OCI-M2 (cell line): ENCODE data around the gene UBASH3A.

Experiments used
- DNase-seq: peaks from one replicate; lab custom pipeline; 2025; ENCODE audit not compliant: unreplicated experiment; lab: John Stamatoyannopoulos, UW

The UBASH3A gene

DNA sequence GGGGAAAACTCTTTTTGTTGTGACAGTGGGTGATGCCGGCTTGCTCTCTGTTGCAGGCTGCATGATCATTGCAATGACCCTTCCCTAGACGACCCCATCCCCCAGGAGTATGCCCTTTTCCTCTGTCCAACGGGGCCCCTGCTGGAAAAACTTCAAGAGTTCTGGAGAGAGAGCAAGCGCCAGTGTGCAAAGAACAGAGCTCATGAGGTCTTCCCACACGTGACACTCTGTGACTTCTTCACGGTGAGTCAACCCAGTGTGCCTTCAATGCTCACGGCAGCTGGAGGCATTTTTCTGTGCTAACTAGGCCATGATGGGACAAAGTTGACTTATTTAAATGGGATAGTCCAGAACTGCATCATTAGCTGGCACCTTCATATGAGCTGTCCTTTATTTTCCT, 5.7 kb downstream of the UBASH3A start:
- no peak for DNase-seq

DNA sequence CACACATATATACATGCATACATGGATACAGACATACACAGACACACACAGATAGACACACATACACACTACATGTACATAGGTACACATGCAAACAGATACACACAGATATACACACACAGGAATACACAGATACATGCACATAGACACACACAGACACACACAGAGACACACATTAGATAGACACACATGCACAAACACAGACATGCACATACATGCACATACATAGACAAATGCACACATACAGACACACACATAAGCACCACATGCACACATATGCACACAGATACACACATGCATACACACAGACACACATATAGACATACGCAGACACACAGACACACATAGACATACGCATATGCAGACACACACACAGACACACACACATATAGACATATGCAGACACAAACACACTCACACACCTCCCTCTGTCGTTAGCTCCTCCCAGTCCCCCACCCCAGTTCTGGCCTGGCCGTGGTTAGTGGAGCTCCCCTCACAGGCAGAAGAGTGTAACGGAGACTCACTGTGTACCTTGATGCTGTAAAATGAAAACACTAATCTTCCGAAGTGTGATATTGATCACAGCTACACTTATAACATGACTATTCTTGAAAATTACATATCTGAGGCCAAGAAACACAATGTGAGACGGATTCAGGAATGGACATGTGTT, 7.6 kb downstream of the UBASH3A start:
- no peak for DNase-seq

DNA sequence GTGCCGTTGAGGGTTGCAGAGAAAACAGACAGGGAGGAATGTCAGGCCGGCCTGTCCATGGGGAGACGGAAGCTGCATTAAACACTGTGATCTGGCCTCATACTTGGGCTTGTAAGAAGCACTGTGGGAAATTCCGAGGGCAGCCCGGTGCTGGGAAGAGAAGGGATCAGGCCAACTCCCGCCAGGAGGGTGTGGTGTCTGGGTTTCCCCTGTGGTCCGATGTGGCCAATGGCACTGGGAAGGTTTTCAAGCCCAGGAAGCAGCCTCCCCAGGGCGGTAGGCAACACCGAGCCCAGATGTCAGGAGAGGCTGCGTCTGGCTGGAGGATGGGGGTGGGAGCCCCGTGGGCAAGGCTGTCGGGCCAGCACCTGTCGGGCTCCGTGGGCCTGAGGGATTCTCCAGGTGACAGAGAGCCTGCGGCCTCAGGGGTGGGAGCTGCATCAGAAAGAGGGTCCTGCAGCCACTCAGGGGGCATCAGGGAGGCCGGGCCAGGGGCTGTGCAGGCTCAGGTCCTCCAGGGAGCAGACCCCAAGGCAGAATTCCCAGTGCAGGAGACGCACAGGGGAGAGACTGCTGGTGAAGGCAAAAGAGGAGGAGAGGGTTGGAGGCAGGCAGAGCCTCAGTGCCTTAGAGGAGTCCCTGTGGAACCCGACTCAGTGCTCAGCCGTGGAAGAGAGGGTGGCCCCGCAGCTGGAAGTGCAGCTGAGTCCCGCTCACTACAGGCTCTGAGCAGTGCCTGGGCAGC, 8.4 kb downstream of the UBASH3A start:
- DNase-seq: no peak

DNA sequence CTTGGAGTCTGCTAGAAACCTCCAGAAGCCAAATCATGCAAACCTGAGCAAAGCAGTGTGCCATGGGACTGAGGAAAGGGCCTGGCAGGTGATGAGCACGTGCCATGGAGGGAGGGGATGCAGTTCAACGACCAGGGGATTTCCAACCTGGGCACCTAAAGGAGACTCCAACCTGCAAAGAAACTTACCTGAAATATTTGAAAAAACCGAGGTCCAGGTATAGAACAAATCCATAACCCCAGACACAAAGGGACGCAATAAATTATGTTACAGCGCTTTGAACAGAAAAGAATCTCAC, 8.9 kb downstream of the UBASH3A start:
- DNase-seq: no peak

DNA sequence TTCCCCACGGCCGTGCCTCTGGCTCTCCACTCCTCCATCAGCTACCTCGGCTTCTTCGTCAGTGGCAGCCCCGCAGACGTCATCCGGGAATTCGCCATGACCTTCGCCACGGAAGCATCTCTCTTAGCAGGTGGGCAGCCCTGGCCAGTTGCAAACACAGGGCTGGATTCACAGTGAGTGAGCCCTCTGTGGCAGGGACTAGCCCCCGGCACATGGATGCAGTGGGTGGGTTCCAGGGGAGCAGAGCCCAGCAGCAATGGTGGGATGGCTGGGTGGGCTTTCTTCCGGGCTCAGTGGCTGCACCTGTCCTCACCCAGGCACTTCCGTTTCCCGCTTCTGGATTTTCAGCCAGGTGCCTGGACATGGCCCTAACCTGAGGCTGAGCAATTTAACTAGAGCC, 9.4 kb downstream of the UBASH3A start:
- no peak for DNase-seq

DNA sequence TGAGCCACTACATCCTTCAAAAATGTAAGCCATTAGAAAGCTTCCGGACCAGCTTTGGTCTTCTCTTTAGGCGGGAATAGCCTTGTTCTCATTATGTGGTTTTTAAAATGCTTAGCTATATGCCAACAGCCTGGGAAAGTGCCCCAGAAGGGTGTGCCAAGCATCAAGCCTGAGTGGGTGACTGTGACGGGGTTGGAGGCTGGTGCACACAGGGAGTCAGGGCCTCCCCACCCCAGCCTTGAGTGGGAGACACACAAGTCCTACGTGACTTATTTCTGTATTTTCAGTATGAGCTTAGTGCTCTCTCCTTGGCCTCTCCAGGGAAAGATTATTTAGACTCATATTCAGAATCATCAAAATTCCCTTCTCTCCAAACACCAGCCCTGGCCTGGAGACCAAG, 9.8 kb downstream of the UBASH3A start:
- no peak for DNase-seq

DNA sequence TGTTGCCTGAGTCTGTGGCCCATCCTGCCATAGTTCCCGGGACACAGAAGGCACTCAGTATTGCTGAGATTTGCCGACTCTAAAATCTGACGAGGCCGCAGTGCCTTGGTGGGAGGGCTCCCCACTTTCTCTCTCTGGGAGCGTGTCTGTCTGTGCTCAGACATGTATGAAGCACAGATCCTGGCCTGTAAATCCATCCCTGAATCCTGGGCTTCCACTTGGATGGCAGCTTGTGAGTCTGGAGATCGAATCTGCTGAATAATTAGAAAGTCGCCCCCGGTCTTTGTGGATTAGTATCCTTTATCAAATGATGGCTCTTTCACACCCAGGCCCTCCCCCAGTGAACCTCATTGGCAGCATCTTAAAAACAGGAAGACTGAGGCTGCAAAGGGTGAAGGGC, 10.4 kb downstream of the UBASH3A start:
- no peak for DNase-seq

DNA sequence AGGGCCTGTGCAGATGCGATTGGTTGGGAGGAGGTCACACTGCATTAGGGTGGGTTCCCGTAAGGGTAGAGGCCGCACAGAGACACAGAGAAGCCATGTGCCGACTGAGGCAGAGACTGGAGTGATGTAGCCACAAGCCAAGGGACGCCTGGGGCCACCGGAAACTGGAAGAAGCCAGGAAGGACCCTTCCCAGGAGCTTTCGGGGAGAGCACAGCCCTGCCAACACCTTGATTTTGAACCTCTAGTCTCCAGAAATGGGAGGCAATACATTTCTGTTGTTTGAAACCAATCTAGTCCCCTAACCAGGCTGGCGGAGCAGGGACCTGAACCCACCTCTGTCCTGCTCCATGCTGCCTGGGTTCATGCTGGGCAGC, 10.8 kb downstream of the UBASH3A start:
- DNase-seq: no peak

DNA sequence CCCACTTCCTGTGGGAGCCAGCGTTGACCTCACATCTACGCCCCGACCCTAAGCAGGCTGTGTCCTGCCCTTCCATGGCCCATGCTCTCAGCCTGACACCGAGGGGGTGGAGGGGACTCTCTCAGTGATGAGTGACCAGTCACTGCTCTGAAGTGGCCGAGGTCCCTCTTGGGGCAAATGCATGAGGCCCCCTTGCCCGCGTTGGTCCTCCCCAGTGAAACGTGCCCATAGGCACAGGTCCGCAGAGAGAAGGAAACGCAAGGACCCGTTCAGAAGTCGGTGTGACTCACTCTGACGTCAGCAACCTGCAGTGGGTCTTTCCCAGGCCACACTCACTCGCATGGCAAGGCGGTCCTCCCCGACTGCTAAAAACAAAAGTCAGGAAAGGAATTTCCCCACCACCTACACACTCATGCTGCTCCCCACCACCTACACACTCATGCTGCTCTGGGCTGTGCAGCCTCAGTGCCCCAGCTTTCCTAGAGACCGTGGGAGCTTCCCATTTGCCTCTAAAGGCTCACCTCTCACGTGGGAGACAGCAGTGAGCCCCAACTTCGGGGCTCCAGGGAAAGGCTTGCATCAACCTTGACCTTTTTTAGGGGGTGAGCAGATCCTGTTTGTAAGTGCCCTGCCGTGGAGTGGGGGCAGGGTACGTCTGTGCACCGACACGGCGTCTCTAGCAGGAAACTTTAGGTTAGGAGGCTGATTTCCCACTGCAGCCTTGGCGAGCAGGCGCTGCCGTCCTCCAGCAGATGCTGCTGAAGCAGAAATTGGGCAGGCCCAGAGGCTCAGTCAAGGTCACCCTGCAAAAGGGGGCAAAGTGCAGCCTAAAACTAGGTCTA, 11.4 kb downstream of the UBASH3A start:
- no peak for DNase-seq

DNA sequence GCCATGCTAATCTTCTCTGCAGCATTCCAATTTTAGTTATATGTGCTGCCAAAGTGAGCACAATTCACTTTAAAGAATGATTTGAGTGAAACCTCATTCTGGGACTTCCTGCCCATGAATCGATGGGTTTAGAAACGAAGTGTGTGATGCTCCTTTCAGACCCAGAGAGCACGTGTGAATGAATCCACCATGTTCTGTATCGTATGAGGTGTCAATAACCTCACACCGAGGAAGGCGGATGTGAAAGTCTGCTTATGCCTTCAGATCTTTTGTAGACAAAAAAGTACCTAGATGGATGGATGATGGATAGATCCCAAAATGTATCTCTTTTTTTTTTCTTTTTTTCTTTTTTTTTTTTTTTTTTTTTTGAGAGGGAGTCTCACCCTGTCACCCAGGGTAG, 13.8 kb downstream of the UBASH3A start:
- DNase-seq: no peak

DNA sequence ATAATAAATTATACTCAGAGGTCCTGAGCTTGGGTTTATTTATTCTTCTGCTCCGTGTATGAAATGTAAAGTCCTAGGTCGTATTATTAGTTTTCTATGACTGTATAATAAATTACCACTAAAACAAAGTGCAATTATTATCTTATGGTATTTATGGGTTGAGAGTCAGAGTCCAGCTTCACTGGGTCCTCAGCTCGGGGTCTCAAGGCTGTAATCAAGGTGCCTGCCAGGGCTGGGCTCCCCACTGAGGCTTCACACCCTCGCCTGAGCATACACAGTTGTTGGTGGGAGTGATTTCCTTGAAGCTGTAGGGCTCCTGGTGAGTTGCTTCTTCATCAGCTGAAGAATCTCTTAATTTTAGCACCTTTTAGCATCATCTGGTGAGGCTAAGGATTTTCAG, 15.2 kb downstream of the UBASH3A start:
- DNase-seq: no peak

DNA sequence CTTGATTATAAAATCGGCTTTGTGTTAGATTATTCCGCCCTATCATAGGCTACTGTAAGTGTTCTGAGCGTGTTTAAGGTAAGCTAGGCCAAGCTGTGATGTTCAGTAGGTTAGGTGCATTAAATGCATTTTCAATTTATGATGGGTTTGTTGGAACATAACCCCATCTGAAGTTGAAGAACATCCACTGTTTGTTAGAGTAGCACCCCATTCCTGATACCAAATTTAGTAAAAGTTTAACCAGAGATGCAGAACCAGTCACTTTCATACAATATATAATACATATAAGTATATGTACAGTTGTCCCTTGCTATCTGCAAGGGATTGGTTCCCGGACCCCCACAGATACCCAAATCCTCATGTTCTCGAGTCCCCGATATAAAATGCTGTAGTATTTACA, 16.1 kb downstream of the UBASH3A start:
- DNase-seq: no peak

DNA sequence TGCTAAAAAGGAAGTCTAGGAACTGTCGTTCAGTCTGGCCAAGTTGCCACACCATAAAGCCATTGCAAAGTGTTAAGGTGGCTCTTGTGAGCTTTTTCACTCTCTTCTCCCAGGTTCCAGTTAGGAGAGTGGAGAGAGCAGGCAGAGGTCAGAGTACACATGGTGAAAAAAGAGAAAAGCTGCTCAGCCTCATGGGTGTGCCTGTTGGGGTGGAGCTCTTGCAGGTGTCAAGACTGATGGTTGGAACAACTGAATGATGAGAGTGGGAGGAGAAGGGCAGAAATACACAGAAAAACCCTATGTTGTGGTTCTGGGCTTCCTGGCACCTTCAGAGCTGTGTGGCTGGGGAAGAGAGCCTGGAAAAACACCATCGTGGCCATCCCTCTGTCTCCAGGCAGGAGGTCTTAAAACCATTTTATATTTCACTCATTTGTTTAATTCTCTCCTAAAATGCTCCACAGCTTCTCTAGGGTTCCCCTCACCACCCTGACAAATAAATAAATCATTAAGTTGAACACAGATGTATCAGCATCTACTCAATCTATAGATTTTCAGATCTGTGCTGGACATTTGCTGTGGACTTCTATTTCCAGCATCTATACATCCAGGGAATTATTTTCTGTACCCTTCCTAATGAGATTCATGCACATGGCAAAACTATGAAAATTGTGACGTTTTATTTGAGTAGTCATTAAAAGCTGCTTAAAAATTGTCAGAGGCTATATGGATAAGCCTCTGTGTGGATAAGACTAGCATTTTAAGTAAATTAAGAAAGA, 17.5 kb downstream of the UBASH3A start:
- DNase-seq: no peak

DNA sequence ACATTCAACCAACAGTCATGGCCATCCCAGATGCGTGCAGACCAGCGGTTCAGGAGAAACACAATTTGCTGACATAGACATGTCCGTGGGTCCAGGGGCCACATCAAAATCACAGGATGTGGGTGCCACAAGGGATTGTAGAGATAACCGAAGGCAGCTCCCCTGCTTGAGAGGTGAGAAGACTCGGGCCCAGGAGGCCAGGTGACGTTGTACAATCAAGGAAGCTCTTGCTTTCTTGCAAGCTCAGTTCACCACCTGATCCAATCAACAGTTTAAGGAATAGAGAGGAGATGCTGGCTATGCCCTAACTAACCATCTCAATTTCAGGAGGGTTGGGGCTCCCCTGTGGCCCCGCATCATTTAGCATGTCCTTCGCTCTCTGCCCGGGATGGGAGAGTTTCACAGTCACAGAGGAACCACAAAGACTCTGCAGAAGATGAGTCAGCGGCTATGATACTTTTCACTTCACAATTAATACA, 19.5 kb downstream of the UBASH3A start:
- DNase-seq: no peak

DNA sequence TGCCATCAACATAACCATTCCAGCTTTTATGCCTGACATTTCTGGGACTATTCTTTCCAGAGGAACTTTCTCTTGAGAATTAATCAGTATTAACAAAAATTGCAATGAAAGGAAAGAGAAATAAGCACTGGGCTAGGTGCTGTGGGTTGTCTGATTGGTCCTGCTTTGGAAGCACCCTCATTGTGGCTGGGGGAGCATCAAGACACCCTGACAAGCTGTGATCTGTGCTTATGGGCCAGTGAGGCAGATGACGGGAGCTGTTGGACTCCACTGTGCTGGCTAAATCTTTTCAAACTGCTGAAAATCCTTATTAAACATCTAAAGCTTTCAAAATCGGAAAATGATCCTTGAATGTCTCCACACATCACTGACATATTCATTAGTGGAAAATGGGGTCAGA, 20.0 kb downstream of the UBASH3A start:
- DNase-seq: no peak

DNA sequence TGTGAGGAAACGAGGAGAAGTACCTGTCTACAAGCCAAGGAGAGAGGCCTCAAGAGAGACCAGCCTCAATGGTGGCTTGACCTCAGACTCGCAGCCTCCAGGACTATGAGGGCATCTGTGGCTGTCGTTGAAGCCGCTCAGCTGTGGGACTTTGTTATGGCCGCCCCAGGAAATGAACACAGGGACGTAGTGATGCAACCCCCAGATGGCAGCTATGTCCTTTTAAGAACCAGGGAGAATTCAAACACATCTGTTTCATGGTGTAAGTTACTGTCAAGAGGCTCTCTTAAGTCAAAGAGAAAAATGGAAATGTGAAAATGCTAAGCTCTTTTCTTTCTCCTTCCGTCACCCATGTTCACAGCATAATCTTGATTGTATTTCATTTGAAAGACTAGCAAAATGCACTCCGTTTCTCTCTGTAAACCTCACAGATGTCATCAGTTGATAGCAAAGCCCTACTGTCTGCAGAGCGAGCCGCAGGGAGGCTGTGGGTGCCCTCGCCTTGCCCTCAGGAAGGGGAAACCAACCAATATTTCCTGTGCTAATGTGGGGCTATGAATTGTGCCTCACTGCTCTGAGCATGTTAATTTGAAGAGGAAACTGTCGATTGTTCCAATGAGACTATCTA, 21.3 kb downstream of the UBASH3A start:
- DNase-seq: no peak

DNA sequence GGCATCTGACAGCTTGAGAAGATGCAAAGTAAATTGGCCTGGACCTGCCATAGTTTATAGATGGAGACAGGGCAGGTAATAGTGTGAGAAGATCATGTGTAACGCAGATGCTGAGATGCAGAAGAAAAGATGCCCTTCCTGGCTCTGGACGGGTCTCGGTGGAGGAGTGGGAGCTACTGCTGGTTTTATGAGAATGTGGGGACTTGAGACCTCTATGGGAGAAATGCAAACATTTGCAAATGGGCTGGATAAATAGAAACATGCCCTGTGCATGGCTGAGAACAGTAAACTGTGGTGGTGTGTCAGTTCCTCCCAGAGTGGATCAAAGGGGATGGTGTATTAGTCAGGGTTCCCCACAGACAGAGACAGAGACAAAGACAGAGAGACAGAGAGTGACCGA, 21.9 kb downstream of the UBASH3A start:
- DNase-seq: no peak

DNA sequence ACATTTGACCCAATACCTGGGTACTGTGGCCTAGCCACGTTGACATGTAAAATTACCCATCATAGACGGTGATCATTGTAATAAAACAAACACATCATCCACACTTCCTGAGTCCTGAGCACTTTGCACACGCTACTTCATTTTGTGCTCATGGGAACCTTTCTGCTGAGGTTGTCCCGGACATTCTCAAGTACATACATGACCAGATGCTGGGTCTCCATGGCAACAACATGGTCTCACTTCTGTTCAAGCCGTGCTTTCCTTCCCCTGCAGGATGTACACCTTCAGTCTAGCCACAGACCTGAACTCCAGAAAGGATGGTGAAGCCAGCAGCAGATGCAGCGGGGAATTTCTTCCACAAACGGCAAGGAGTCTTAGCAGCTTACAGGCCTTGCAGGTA, 22.7 kb downstream of the UBASH3A start:
- DNase-seq: no peak

DNA sequence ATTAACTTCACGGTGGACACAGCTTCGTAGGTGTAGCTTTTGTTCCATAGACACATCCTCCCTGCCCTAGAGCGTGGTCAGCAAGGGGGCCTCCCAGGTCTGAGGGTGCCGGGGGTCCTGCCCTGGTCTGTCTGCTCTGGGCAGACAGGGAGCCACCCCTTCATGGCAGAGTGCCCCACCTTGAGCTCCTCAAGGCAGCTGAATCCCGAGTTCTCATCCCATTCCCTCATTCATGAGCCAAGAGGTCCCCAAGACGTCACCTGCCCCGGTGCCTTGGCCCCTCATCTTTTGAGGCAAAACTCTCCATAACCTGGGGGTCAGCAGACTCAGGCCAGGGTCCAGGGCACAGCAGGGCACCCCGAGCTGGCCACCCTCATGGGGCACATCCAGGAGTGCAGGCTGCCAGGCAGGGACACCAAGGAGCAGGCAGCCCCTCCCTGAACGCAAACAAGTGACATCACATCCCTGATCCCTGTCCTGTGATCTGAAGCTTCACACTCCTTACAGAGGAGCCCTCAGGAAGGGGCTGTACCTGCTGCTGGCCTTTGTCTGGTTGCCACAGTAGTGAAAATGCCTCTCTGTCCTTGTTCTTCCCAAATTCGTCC, 23.3 kb downstream of the UBASH3A start:
- no peak for DNase-seq

DNA sequence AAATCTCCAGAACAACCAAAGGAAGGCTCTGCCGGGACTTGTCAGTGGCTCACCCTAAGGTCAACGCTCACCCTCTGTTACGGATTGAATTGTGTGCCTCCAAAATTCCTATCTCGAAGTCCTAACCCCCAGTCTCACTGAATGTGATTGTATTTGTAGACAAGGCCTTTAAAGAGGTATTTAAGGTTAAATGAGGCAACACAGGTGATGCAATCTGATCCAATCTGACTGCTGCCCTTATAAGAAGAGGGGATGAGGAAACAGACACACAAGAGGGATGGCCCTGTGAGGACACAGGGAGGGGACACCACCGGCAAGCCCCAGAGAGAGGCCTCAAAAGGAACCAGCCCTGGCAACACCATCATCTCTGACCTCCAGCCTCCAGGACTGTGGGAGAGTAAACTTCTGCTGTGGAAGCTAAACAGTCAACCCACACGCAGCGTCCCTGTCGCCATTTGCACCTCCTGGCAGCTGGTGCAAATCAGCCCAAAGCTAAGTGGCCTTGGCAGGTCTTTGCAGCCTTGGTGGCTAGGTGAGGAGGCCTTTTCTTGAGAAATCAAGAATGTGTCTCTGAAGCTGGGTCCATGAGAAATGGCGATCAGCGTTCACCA, 24.2 kb downstream of the UBASH3A start:
- no peak for DNase-seq
